Transverse colon (tissue), 4 donors: ENCODE data around the gene HTRA3. TPM values are rescaled to one million over a fixed set of nuclear protein-coding genes. Genes with fewer than 3 reads are reported as not detected.

Source experiments
- DNase-seq: peaks from one replicate; pipeline ENCODE4 v3.0.0-alpha.2; 2019
- H3K27ac ChIP-seq, 4 donors: fragments of 200-600 bp; sonication (generic); 2 replicates each; pipeline ENCODE4 v1.5.1; 2016 to 2018; ENCODE audit warnings: inconsistent platforms in 4 of 4
- H3K27me3 ChIP-seq: fragments of 200-600 bp; sonication (generic); 2 replicates; pipeline ENCODE4 v1.5.1; 2017; ENCODE audit warnings: inconsistent platforms
- H3K36me3 ChIP-seq, 4 donors: fragments of 200-600 bp; sonication (generic); 2 replicates each; pipeline ENCODE4 v1.5.1; 2017 to 2019; ENCODE audit warnings: inconsistent platforms in 4 of 4
- H3K4me1 ChIP-seq, 4 donors: fragments of 200-600 bp; sonication (generic); 2 replicates each; pipeline ENCODE4 v1.5.1; 2017 to 2020; ENCODE audit warnings: inconsistent platforms in 4 of 4
- H3K4me3 ChIP-seq, 4 donors: fragments of 200-600 bp; sonication (generic); 1 replicate in 1 of 4; 2 replicates in 3 of 4; pipeline versions ENCODE4 v1.5.1 to v1.6.1; 2017 to 2019; ENCODE audit warnings: inconsistent platforms in 4 of 4
- H3K9me3 ChIP-seq, 2 donors: fragments of 200-600 bp; sonication (generic); 2 replicates each; pipeline ENCODE4 v1.5.1; 2017 to 2019; ENCODE audit warnings: inconsistent platforms in 2 of 2
- EP300 ChIP-seq: sonication (generic); formaldehyde crosslinking; IDR thresholded peaks from one replicate; pipeline ENCODE4 v1.6.1; 2017; ENCODE audit warnings: antibody characterized with exemption, low read depth
- POLR2A ChIP-seq: fragments of 450-650 bp; IDR thresholded peaks from one replicate; pipeline ENCODE4 v1.6.1; 2016; ENCODE audit warnings: antibody characterized with exemption, mild to moderate bottlenecking, moderate library complexity
- POLR2AphosphoS5 ChIP-seq, 3 donors: sonication (generic); formaldehyde crosslinking; IDR thresholded peaks; one replicate each; pipeline ENCODE4 v1.6.1; 2016; ENCODE audit warnings: antibody characterized with exemption in 3 of 3
- WGBS, 2 donors: methylation state at CpG; one replicate each; pipeline ENCODE4 v1.1.5; 2018; ENCODE audit warnings: low coverage in 1 of 2; 5-methylcytosine and 5-hydroxymethylcytosine counted together
- in situ Hi-C, 4 donors: fragments of 200-750 bp; cut with MboI; loops; one replicate each; pipeline versions ENCODE4 v1.15.0 to v1.15.1; 2017; ENCODE audit warnings: low sequenced_read_pairs in 3 of 4, low pct_ligation_motif_present in 1 of 4, low pct_unique_long_range_greater_than_20kb in 1 of 4
- intact Hi-C: fragments of 100-400 bp; cut with DNase I; formaldehyde crosslinking; loops from one replicate; pipeline ENCODE4 v1.15.1; 2023; ENCODE audit warnings: low total_unique reads
- total RNA-seq, 4 donors: library from RNA; depleted of rRNA; stranded (reverse); fragments of >200 nt; gene quantifications; one replicate each; pipeline ENCODE4 v1.1.0, GENCODE V29; 2016
- TF ChIP-seq, protein P1 (sequence below), 5 experiments: fragments of 200-600 bp in 3 of 5; fragments of 450-650 bp in 2 of 5; sonication (generic) in 3 of 5; IDR thresholded peaks; 1 replicate in 2 of 5; 2 replicates in 3 of 5; pipeline ENCODE4 v1.5.1; 2016 to 2017; ENCODE audit warnings: antibody characterized with exemption in 5 of 5, inconsistent platforms in 3 of 5, mild to moderate bottlenecking in 2 of 5, moderate library complexity in 1 of 5

HTRA3 gene
- total RNA-seq, 4 donors from 2014 or later, result 1.5 to 11.9 (median 6.5) TPM

- intact Hi-C loops (no loop called here), in situ Hi-C loops (no loop called here)
- no peak for DNase-seq
- H3K36me3 ChIP-seq, result no peaks in the 10 kb centered on the region
- H3K9me3 ChIP-seq, result no peaks in the 10 kb centered on the region
- TF ChIP-seq POLR2AphosphoS5 (IDR thresholded peaks at IDR 0.05) (no peak), EP300 (no peak), POLR2A (no peak)
- TF ChIP-seq, protein P1, sequence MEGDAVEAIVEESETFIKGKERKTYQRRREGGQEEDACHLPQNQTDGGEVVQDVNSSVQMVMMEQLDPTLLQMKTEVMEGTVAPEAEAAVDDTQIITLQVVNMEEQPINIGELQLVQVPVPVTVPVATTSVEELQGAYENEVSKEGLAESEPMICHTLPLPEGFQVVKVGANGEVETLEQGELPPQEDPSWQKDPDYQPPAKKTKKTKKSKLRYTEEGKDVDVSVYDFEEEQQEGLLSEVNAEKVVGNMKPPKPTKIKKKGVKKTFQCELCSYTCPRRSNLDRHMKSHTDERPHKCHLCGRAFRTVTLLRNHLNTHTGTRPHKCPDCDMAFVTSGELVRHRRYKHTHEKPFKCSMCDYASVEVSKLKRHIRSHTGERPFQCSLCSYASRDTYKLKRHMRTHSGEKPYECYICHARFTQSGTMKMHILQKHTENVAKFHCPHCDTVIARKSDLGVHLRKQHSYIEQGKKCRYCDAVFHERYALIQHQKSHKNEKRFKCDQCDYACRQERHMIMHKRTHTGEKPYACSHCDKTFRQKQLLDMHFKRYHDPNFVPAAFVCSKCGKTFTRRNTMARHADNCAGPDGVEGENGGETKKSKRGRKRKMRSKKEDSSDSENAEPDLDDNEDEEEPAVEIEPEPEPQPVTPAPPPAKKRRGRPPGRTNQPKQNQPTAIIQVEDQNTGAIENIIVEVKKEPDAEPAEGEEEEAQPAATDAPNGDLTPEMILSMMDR (IDR thresholded peaks at IDR 0.05), result no peak
- no peak overlapping the region for H3K4me3 ChIP-seq
- peaks cover 0 to 15% (median under 1%) of the 10 kb centered on the region in 4 donors for H3K4me1 ChIP-seq
- peak overlapping the region in 1 of 4 donors; percentile 66 for H3K27ac ChIP-seq
- WGBS, 2 donors, result 86 to 94% methylated on average over 1 to 15 of the region's 15 CpGs
- no peaks in the 10 kb centered on the region for H3K27me3 ChIP-seq
Observed at GRCh38 chr4:8222609-8223388, 46.8 kb upstream of the HTRA3 start.

- Histone ChIP-seq H3K27ac (no peak overlapping the region), H3K4me3 (no peak overlapping the region), H3K36me3 (no peaks in the 10 kb centered on the region), H3K27me3 (no peaks in the 10 kb centered on the region), H3K9me3 (no peaks in the 10 kb centered on the region), H3K4me1 (peaks cover 7 to 28% (median 12%) of the 10 kb centered on the region in 4 donors)
- intact Hi-C loops, result no loop called here
- in situ Hi-C loops, result no loop called here
- WGBS, 2 donors, result 84% methylated on average over 8 of the region's 12 CpGs; no CpG with 5 or more reads in 1 of the 2 donors
- no peak for DNase-seq
- TF ChIP-seq, protein P1 (IDR thresholded peaks at IDR 0.05), result no peak
- no peak for TF ChIP-seq EP300
- no peak for TF ChIP-seq POLR2AphosphoS5 (IDR thresholded peaks at IDR 0.05)
- TF ChIP-seq POLR2A, result no peak
Observed at GRCh38 chr4:8224267-8224974, 45.1 kb upstream of the HTRA3 start.

DNA sequence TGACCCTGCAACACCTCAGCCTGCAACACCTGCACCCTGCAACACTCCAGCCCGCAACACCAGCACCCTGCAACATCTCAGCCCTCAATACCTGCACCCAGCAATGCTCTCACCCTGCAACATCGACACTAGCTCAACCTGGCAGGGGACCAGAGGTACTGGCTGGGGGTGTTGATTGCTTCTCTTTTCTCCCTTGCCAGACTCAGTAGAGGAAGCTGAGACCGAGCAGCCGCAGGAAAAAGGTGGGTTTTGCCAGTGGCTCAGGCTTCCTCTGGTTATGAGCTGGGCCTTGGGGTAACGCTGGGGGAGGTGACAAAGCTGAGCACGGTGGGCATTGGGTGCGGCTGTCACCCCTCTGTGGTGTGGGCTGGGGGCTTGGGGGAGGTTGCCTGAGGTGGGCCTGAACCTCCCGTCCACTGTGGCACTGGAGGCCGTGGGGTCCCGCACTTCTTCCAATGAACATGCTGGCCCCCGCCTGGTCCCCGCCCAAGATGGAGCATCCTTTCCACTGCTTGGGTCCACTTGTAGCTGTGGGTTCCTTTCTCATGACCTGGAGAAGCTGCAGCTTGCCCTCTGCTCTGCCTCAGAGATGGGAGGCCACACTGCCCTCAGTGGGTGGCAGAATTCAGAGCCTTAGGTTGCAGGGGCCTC is 44.5 kb upstream of the HTRA3 start:
- WGBS, 2 donors, result 85% methylated on average over 9 of the region's 12 CpGs; no CpG with 5 or more reads in 1 of the 2 donors
- no peak for TF ChIP-seq POLR2A
- TF ChIP-seq, protein P1 (IDR thresholded peaks at IDR 0.05), result no peak
- TF ChIP-seq POLR2AphosphoS5 (IDR thresholded peaks at IDR 0.05), result no peak
- TF ChIP-seq EP300, result no peak
- peaks cover 7 to 28% (median 12%) of the 10 kb centered on the region in 4 donors for H3K4me1 ChIP-seq
- in situ Hi-C loops (loop anchor here in 2 of 4 donors (25.0 kb wide), 2 partner anchors 187 to 362 kb away; partner anchors contain the start of genes CPZ (in 1 of the 2) and GPR78 (in 1 of the 2)), intact Hi-C loops (no loop called here)
- H3K4me3 ChIP-seq, result no peak overlapping the region
- H3K9me3 ChIP-seq, result no peaks in the 10 kb centered on the region
- no peak for DNase-seq
- no peaks in the 10 kb centered on the region for H3K27me3 ChIP-seq
- H3K27ac ChIP-seq, result no peak overlapping the region
- no peaks in the 10 kb centered on the region for H3K36me3 ChIP-seq
